ENCODE results near the gene RAPH1. TPM values are rescaled to one million over a fixed set of nuclear protein-coding genes. Genes with fewer than 3 reads are reported as not detected.

Gene RAPH1
- total RNA-seq, 1 experiment from 2014 or later, result 16.5 TPM

DNA sequence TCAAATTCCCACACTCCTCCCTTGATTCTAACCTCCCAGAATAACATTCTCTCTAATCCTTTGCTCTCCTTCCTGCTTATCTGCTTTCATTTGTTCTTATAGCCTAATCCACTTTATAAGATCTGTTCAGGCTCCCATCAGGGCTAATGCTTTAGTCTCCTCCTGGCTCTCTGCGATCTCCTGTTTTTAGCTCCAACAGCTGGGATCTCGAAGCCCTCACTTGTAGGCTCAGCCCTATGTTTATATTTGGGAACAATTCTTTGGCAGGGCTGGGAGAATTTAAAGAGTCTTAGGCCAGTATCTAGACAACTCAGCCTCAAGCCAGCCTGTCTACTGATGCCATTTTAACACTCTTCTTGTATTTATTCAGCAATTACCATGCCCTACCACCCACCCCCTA is 27.2 kb upstream of the RAPH1 start:
- no peak for DNase-seq
- ChIA-PET CTCF (no interaction called here), POLR2A (ENCODE audit: unreplicated experiment) (no interaction called here)
- Histone ChIP-seq H3K4me2 (no peak overlapping the region), H3K4me3 (no peak overlapping the region), H3K9me3 (ENCODE audit: insufficient read depth, low read depth) (no peaks in the 10 kb centered on the region), H3F3A (ENCODE audit: insufficient read depth, low read depth) (no peaks in the 10 kb centered on the region), H3K9me2 (ENCODE audit: insufficient read depth) (no peaks in the 10 kb centered on the region), H3K27ac (no peak overlapping the region), H3K36me3 (ENCODE audit: low read depth) (no peaks in the 10 kb centered on the region), H3K4me1 (replicated peaks; ENCODE audit: insufficient read depth) (no peaks in the 10 kb centered on the region), H4K20me1 (ENCODE audit: insufficient read depth) (no peaks in the 10 kb centered on the region), H3K79me2 (ENCODE audit: low read depth) (no peaks in the 10 kb centered on the region), H2AFZ (no peak overlapping the region), H3K27me3 (ENCODE audit: insufficient read depth, low read depth) (no peaks in the 10 kb centered on the region)
- intact Hi-C loops (cut with micrococcal nuclease; ENCODE audit: unreplicated experiment), result no loop called here
- TF ChIP-seq, protein P1, sequence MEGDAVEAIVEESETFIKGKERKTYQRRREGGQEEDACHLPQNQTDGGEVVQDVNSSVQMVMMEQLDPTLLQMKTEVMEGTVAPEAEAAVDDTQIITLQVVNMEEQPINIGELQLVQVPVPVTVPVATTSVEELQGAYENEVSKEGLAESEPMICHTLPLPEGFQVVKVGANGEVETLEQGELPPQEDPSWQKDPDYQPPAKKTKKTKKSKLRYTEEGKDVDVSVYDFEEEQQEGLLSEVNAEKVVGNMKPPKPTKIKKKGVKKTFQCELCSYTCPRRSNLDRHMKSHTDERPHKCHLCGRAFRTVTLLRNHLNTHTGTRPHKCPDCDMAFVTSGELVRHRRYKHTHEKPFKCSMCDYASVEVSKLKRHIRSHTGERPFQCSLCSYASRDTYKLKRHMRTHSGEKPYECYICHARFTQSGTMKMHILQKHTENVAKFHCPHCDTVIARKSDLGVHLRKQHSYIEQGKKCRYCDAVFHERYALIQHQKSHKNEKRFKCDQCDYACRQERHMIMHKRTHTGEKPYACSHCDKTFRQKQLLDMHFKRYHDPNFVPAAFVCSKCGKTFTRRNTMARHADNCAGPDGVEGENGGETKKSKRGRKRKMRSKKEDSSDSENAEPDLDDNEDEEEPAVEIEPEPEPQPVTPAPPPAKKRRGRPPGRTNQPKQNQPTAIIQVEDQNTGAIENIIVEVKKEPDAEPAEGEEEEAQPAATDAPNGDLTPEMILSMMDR (conservative IDR thresholded peaks at IDR 0.05), result no peak
- no peak for TF ChIP-seq EZH2 (IDR thresholded peaks at IDR 0.05; ENCODE audit: low read depth)
- no TSS peak for BruUV-seq (replicated peaks)

DNA sequence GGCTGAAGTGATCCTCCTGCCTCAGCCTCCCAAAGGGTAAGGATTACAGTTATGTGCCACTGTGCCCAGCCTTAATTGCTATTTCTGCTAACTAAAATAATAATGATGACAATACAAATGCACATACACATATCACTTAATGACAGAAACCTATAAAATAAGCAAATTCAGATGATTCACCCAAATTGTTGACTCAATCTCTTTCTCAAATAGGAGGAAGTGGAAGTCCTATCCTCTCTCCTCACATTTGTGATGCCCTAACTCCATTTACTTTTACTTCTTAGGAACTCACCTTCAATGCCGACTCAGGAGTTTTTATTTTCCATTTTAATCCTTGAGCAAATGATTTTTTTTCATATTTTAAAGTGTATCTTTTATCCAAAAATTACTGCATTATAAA is 24.5 kb upstream of the RAPH1 start:
- no peaks in the 10 kb centered on the region for H4K20me1 ChIP-seq (ENCODE audit: insufficient read depth)
- no peak for DNase-seq
- H3K79me2 ChIP-seq (ENCODE audit: low read depth), result no peaks in the 10 kb centered on the region
- no peaks in the 10 kb centered on the region for H3K27me3 ChIP-seq (ENCODE audit: insufficient read depth, low read depth)
- no peak overlapping the region for H3K4me2 ChIP-seq
- CTCF ChIA-PET, result no interaction called here
- no peak overlapping the region for H3K27ac ChIP-seq
- H3K4me1 ChIP-seq (replicated peaks; ENCODE audit: insufficient read depth), result no peaks in the 10 kb centered on the region
- intact Hi-C loops (cut with micrococcal nuclease; ENCODE audit: unreplicated experiment), result no loop called here
- no peak overlapping the region for H2AFZ ChIP-seq
- no peaks in the 10 kb centered on the region for H3F3A ChIP-seq (ENCODE audit: insufficient read depth, low read depth)
- H3K9me3 ChIP-seq (ENCODE audit: insufficient read depth, low read depth), result no peaks in the 10 kb centered on the region
- no peak for TF ChIP-seq EZH2 (IDR thresholded peaks at IDR 0.05; ENCODE audit: low read depth)
- TF ChIP-seq, protein P1 (conservative IDR thresholded peaks at IDR 0.05), result no peak
- no peaks in the 10 kb centered on the region for H3K36me3 ChIP-seq (ENCODE audit: low read depth)
- H3K9me2 ChIP-seq (ENCODE audit: insufficient read depth), result no peaks in the 10 kb centered on the region
- BruUV-seq (replicated peaks), result no TSS peak
- no peak overlapping the region for H3K4me3 ChIP-seq
- POLR2A ChIA-PET (ENCODE audit: unreplicated experiment), result no interaction called here

DNA sequence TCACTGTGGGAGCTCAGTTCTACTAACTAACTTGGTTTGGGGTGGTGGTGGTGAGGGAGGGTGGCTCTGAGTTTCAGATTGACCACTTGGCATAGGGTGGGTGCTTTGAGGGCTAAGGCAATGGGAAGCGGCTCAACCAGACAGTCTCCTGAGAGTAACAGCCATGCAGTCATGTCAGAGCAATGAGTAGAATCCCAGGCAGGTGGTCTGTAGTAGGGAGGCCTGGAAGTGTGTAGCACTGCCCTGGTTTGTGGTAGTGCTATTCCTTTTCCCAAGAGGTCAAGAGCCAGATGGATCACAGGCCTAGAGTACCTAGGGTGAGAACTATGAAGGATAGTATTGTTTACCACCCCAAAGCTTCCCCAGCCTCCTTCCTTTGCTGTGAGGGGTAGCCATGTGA is 18.7 kb upstream of the RAPH1 start:
- H3K9me2 ChIP-seq (ENCODE audit: insufficient read depth), result no peaks in the 10 kb centered on the region
- TF ChIP-seq, protein P1 (conservative IDR thresholded peaks at IDR 0.05), result no peak
- no peak for TF ChIP-seq EZH2 (IDR thresholded peaks at IDR 0.05; ENCODE audit: low read depth)
- ChIA-PET POLR2A (ENCODE audit: unreplicated experiment) (no interaction called here), CTCF (interaction anchor here (0.7 kb wide), 1 partner anchor 1367 kb away, joined by 3 read pairs; no protein-coding TSS in a partner anchor)
- no TSS peak for BruUV-seq (replicated peaks)
- H3K4me1 ChIP-seq (replicated peaks; ENCODE audit: insufficient read depth), result no peaks in the 10 kb centered on the region
- no peaks in the 10 kb centered on the region for H3F3A ChIP-seq (ENCODE audit: insufficient read depth, low read depth)
- no peaks in the 10 kb centered on the region for H3K27me3 ChIP-seq (ENCODE audit: insufficient read depth, low read depth)
- no peak overlapping the region for H3K27ac ChIP-seq
- H3K9me3 ChIP-seq (ENCODE audit: insufficient read depth, low read depth), result no peaks in the 10 kb centered on the region
- intact Hi-C loops (cut with micrococcal nuclease; ENCODE audit: unreplicated experiment), result no loop called here
- H4K20me1 ChIP-seq (ENCODE audit: insufficient read depth), result no peaks in the 10 kb centered on the region
- H3K4me3 ChIP-seq, result no peak overlapping the region
- H3K79me2 ChIP-seq (ENCODE audit: low read depth), result no peaks in the 10 kb centered on the region
- H3K36me3 ChIP-seq (ENCODE audit: low read depth), result no peaks in the 10 kb centered on the region
- H3K4me2 ChIP-seq, result no peak overlapping the region
- no peak for DNase-seq
- H2AFZ ChIP-seq, result no peak overlapping the region
